Epithelial cell of esophagus (primary cell): ENCODE measurements around the gene TENM3.

ENCODE experiments used
- DNase-seq: peaks from one replicate; pipeline ENCODE4 v3.0.0; 2010; ENCODE audit warnings: low read depth
- H3K4me3 ChIP-seq: 2 replicates; pipeline ENCODE4 v1.5.1; 2011; ENCODE audit warnings: mild to moderate bottlenecking, low read length, control low read depth
- CTCF ChIP-seq: IDR thresholded peaks from 2 replicates; pipeline ENCODE4 v1.5.1; 2011; ENCODE audit warnings: low read depth, mild to moderate bottlenecking, low read length, control low read depth, inconsistent platforms; ENCODE audit not compliant: insufficient read depth; ENCODE audit errors: missing control alignments

Gene TENM3

DNA sequence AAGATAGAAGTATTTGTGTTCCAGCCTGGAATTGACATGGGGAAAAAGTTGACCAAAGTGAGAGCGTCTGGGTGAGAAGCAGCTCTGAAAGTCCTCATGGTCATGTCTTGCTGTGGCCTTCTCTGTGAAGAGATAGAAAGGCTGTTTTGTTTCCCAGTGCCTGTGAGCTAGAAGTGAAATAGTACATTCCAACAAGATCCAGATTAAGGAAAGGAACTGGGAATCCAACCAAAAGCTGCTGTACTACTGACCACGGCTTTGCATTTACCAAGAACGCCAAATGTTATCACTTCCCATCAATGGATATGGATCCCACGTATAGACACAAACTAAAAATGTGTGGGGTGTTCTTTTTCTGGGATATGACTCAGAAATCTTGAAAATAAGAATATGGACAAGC lies 51.2 kb downstream of the TENM3 start:
- TF ChIP-seq CTCF: no peak
- DNase-seq: no peak
- H3K4me3 ChIP-seq: no peak overlapping the region

GRCh38 chr4:182297659-182298058 lies 54.5 kb downstream of the TENM3 start:
- DNase-seq: peak; percentile 40
- H3K4me3 ChIP-seq: no peak overlapping the region
- no peak for TF ChIP-seq CTCF

- H3K4me3 ChIP-seq: no peak overlapping the region
- DNase-seq: no peak
- no peak for TF ChIP-seq CTCF
Measured at GRCh38 chr4:182301736-182302135, 58.5 kb downstream of the TENM3 start.

DNA sequence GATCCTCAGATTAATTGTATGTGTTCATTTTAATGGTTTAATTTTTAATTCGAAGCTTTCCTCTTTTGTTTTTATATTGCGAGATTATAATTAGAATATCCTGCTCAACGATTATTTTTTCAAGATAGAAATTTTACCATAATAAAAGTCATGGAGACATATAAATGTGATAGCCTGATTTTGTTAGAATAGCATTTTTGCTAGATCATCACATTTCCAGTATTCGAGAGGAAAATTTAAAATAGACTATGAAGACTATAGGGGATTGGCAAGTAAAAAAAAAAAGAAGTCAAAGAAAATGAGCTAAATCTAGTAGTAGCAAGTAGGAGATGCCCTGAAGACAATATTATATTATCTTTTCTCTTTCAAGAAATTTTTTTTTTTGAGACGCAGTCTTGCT lies 60.6 kb downstream of the TENM3 start:
- DNase-seq: no peak
- no peak for TF ChIP-seq CTCF
- H3K4me3 ChIP-seq: no peak overlapping the region

DNA sequence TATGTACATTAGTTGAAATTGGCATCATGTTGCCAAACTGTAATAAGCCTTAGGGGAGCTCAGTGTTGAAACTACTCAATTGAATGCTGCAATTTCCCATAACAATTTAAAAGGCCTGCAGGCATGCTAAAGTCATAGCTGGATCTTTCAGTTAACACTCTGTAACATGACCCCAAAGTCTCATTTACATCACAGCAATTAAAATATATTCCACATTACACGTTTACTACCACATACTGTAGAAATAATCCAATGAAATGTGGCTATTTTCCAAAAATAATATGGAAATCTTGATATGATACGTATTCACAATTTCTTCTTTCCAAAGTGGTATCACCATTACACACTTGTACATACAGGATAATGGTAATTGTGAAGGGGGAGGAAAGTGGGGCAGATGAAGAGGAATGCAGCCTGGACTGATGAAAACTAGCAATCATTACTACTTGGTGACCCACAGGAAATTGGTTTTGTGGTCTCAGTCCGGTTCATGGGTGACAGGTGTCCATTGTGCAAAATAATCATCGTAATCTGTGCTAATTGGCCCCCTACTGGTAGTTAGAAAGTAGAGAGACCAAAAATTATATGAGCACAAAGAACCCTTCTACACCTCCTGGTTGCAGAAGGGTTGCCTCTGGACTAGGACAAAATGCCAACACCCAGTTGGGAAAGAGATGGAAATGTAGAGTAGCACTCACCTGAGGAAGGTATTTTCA lies 63.7 kb downstream of the TENM3 start:
- peak; percentile 31 for TF ChIP-seq CTCF
- no peak overlapping the region for H3K4me3 ChIP-seq
- DNase-seq: peak; percentile 83

- no peak for TF ChIP-seq CTCF
- no peak overlapping the region for H3K4me3 ChIP-seq
- peak; percentile 92 for DNase-seq
Measured at GRCh38 chr4:182307746-182308145, 64.5 kb downstream of the TENM3 start.

DNA sequence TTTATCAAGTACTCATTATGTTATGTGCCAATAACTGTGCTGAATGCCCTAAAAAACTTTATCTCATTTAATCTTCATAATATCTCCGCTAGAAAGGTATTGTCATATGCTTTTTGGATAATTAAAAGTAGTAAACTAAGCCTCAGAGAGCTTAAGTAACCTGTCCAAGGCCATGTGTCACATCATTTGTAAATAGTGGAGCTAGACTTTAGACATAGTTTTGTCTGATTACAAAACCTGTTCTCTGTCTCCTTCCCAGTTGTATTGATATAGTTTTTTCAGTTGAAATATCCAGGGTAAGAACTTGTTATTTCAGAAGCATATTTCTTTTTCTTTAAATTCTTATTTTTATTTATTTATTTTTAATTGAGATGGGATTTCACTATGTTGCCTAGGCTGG lies 66.7 kb downstream of the TENM3 start:
- no peak for TF ChIP-seq CTCF
- DNase-seq: no peak

More for the DNA sequence above, 66.7 kb downstream of the TENM3 start:
- no peak overlapping the region for H3K4me3 ChIP-seq
